Measurements from ENCODE around the gene WDR91.

- TF ChIP-seq JUND (IDR thresholded peaks at IDR 0.05) (no peak), MAX (IDR thresholded peaks at IDR 0.05) (no peak), ZNF274 (IDR thresholded peaks at IDR 0.05; ENCODE audit: low read depth, low read length) (no peak), POLR2AphosphoS5 (IDR thresholded peaks at IDR 0.05; ENCODE audit: low read depth, low read length) (no peak), CTCF (IDR thresholded peaks at IDR 0.05 in 2 of 3, conservative IDR thresholded peaks at IDR 0.05 in 1 of 3; ENCODE audit: borderline replicate concordance in 1 of 3, insufficient read depth in 1 of 3, low read depth in 2 of 3, low read length in 2 of 3) (no peak)
Observed at GRCh38 chr7:135206941-135207391, 4.4 kb downstream of the WDR91 start.
